Measurements from ENCODE around the gene TSPO.

The TSPO gene

DNA sequence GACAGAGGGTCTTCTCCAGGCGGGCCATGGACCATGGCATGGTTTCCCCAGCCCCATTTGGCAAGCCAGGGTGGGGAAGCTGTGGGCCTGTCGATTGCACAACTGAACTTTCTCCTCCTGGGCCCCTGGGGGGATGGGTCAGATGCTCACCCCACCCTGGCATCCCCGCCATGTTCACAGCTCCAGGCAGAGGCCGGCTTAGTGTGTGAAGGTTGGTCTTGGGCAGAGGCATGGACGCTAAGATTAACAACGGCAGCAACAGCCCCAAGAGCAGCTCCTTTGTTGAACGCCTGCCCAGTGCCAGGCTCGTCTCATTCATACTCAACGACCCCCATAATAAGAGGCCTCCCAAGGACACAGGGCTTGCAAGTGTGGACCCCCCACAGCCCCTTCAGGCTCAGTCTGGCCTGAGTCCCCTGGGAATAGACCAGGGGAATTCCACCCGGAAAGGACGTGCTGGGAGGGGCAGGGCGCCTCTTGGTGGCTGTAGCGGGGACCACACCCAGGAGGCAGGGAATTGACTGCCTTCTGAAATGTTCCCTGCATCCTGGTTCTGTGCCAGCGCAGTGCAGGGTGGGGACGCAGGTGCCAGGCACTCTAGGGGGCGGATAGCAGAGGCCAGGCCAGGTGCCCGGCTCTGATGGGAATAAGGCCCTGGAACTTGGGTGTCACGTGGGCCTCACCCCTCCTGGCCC, 8.3 kb downstream of the TSPO start:
- no peak for DNase-seq (ENCODE audit: low read depth)

DNA sequence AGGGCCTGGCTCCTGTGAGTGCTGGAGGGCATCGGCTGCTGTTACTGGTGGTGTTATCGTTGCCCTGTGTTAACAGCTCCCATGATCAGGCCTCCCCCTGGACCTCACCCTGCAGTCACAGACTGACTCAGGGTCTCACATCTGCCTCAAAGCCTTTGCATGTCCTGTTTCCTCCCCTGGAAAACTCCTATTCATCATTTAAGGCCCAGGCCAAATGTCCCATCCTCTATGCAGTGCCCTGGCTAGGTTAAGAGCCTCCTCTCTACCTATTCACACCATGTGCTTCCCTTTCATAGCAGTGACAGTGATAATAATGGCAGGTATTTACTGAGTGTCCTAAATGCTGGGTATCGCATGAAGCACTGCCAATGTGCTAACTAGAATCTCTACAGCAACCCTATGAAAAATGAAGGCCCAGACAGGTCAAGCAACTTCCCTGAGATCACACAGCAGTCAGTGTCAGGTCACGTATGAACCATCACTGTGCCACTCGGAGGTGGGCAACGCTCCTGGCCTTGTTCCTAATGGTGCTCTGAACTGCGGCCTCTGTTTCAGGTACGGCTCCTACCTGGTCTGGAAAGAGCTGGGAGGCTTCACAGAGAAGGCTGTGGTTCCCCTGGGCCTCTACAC, 9.3 kb downstream of the TSPO start:
- DNase-seq (ENCODE audit: low read depth): no peak

DNA sequence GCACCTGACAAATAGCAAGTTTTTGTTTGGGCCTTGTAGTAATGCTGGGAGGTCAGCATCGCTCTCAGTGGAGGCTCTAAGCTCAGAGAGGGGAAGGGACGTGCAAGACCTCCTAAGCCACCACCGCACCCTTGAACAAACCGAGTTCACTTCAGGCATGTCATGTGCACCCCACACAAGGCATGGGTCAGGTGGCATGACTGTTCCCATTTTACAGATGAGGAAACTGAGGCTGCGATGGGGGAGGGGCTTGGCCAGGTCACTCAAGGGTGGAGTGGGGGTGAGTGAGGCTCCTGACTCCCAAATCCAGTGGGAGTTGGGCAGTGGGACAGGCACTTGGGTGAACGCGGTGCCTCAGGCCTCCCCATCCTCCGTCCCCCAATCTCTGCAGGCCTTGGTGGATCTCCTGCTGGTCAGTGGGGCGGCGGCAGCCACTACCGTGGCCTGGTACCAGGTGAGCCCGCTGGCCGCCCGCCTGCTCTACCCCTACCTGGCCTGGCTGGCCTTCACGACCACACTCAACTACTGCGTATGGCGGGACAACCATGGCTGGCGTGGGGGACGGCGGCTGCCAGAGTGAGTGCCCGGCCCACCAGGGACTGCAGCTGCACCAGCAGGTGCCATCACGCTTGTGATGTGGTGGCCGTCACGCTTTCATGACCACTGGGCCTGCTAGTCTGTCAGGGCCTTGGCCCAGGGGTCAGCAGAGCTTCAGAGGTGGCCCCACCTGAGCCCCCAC, 11.2 kb downstream of the TSPO start:
- no peak for DNase-seq (ENCODE audit: low read depth)

DNA sequence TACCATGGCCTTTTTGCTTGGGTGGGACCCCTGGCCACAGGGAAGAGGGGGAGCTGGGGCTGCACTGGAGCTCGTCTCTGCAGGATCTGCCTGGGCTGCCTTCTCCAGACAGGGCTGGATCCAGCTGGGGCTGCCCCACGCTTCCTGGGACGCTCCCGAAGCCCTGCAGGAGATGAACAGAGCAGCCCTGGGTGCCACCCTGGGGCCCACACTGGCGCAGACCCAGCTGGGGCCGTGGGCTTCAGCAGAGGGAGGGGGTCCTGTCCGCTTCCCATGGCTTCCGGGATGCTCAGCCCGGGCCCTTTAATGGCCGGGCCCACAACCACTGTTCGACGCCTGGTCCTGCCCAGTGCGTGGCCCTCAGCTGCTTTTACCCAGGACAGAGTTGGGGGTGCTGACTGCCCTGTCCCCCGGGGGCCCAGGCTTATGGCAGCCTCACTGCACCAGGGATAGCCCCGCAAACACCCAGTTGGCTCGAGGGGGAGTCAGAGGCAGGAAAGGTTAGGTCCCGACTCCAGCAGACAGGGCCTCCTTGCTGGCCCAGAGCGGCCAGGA, 12.0 kb downstream of the TSPO start:
- DNase-seq (ENCODE audit: low read depth): no peak

DNA sequence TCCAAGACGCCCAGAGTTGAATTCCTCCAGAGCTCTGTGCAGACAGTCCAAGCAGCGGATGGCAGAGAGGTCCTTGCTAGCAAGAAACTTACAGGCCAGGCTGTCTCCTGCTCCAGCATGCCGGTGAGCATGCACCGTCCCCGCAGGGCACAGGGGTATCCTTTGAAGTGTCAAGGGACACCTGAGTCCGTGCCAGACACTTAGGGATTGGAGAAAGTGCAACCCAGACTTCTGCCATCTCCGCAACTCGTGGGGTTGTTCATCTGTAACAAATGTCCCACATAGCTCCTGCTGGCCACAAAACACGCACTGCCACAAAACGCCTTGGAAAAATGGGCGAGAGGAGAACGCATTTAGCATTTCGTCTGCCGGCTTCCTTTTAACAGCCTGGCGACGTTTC, 13.3 kb downstream of the TSPO start:
- no peak for DNase-seq (ENCODE audit: low read depth)

DNA sequence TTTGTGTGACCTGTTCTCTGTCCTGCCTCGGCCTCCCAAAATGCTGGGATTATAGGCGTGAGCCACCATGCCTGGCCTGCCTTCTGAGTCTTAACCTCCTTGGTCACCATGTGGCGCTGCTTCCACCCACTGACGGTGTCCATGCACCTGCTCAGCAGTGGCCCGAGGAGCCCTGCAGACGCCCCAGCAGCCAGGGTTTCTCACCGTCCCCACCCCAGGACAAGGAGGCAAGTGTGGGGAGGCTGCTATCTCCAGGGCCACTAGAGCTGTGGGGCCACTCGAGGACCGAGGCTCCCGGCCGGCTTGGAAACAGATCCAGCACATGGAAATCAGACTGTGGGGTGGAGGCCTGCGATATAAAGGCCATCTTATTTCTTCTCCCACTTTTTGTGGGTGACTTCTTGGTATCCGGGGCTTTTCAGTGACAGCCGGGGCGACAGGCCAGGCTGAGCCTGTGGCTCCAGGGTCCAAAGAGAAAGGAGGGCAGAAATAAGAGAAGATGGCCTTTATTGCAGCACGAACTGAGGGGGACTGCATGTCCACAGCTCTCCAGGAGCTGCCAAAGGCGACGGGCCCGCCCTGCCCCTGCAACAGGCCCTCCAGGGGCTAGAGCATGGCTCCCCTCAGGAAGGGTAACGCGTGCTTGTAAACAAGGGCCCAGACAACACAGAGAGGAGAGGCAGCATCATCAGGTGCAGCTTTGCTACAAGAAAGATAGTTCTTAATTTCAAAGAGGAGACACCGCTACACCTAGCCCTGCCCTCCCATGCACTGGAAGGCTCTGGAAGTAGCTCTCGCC, 15.0 kb downstream of the TSPO start:
- no peak for DNase-seq (ENCODE audit: low read depth)

DNA sequence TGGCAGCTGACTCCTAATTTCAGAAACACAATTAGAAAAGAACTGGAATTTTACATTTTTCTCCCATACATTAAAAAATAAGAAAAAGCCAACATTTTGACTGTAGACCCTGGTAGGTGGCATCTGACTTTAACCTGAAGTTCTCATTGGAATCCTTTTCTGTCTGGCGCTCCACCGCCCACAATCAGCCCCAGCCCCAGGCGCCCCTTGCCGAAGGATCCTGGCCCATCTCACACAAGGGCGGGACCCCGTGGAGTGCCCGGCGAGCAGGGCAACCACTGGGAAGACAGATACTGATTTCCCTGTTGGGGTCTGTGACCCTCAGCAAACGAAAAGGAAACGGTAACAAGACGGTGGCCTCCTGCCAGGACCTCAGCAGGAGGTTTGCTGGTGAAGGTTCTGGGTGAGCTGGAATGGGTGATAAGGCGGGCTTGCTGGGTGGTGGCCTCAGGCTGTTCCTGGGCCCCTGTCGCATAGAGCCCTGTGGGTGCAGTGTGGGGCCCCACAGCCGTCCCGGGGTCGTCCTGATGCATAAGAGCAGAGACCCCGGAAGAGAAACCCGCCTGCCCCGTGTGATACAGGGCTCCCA, 15.7 kb downstream of the TSPO start:
- no peak for DNase-seq (ENCODE audit: low read depth)

DNA sequence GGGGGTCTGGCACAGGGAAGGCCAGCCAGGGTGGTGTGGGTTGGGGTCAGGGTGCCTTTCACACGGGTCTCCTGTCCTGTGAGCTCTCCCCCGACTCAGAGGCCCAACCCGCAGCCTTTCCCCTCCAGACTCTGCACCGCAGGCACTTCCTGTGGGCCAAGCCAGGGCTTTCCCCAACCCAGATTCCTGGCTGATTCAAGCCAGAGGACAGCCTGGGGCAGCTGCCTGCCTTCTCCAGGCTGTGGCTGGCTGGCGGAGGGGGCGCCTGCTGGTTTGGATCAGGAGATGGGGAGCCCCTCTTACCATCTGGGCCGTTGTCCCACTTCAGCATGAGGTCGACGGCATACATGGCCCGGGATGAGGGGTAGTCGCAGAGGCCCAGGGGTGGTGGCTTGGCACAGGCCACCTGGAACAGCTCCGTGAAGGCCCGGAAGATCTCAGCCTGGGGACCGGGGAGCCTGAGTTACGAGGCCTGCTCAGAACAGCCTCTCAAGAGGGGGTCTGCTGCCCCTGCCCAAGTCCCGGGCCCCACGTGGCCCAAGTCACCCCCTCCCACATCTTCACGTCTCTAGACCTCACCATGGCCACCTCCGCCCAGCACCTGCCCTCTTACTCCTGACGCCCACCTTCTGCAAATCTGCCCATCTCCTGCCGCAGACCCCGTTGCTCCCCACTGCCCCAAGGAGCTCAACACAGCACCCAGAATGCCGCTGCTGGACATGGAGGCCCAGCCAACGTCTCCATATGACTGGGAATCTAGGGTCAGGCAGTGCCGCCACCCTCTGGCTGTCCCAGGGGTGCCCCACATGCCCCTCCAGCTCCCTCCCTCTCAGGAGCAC, 17.3 kb downstream of the TSPO start:
- DNase-seq (ENCODE audit: low read depth): no peak

DNA sequence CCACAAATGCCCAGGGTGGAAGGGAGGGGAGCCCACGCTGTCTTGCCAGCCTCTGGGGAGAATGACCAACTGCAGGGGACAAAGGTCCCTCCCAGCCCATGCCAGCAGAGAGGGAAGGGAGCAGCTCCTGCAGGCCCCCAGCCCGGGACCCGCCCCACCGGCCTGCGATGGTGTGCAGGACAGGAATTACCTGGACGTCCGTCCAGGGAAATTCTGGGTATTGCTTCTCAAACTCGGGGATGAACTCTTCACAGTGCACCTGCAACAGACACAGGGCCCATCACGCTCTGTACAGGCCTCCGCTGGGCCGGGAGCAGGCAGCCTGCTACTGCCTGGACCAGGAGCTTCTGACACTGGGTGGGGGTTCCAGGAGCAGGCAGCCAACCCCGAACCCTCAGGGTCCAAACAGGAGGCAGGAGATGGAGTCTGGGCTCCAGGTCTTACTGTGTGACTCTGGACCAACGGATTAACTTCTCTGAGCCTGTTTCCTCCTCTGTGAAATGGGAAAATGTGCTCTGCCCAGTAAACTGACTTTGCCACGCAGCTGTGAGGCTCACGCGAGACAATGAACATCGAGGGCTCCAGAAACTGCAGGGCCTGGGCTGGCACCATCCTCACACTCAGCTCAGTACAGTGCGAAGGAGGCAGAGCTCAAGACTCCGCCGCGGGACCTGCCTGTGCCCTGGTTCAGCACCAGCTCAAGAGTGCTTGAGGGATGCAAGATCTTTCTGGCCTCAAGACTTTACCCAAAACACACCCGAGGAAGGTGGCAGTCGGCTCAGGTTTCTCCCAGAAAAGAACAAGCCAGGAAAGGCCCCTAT, 18.2 kb downstream of the TSPO start:
- no peak for DNase-seq (ENCODE audit: low read depth)

DNA sequence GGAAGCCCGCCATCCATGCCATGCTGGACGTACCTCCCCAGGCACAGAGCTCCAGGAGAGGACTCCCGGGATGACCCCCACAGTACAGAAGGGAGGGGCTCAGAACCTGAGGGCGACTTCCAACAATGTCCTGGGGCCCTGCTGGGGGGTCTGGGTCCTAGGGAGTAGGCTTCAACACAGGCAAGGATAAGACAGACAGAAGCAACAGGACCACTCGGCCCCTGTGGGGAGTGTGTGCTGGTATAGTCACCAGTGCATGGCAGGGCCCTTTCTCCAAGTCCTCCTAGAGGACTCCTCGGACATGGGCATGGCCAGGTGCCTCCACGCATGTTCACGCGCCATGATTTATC, 18.7 kb downstream of the TSPO start:
- no peak for DNase-seq (ENCODE audit: low read depth)

DNA sequence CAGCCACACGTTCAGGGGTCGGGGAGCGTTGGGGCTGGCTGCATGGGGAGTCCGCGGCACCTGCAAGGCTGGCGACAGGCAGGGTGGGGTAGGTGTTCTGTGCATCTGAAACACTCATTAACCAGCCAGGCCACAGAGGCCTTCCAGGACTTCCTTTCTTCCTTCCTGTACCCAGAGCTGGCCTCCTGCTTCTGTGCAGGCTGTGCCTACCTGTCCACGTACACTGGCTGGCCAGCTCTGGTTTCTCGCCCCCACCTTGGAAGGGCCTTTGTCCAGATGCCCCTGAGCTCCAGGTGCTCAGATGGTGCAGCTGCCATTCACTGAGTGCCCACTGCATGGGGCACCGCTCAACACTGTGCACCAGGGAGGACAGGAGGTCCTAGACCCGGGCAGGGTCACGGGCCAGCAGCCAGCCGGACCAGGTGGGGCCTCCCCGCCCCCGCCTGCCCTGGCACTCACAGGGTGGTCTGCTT, 19.7 kb downstream of the TSPO start:
- no peak for DNase-seq (ENCODE audit: low read depth)

DNA sequence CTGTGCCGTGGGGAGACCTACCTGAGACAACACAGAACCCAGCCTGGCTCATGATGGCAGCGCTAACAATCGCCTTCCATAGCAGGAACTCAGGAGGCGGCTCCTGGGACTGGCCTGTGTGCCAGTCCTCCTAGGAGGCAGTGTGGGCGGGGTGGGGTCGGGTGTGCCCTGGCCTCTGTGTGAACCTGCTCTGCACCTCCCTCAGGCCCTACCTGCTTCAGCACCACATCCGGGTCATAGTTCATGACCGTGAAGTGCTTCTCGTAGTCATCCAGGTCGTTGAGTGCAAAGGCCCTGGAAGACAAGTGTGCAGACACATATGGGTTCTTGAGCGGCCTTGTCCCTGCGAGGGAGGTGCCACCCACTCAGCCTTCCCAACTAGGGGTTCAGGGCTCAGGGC, 20.2 kb downstream of the TSPO start:
- DNase-seq (ENCODE audit: low read depth): no peak

DNA sequence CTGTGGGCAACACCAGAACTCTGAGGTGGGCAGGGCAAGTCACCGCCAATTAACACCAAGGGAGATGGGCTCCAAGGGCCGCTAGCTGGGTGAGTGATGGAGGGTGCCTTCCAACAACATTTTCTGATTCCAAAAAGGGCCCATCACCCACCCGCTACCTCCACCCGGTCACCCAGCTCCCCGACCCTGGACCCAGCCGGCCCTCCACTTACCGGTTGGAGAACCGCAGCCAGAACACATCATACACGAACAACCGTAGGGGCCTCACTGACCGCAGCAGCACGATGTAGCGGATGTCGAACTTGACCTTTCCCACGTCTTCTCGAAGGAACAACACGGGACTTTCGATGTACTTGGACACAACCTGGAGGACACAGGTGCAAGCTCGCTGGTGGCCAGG, 20.8 kb downstream of the TSPO start:
- DNase-seq (ENCODE audit: low read depth): no peak

DNA sequence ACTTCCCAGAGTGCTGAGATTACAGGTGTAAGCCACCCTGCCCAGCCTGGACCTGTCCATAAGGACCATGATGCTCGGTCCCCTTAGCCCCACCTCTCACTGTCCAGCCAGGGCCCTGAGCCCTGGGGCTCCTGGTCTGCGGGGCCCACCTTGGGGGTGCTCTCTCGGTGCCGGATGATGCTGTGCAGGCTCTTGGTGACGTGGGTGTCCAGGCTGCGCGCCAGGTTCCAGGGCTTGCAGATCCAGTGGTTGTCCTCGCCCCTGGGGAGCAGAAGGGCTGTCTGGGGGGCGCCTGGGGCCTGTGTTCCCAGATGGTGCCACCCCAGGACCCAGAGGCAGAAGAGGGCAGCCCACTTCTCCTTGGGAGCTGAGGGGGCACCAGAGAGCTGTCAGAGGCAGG, 22.2 kb downstream of the TSPO start:
- DNase-seq (ENCODE audit: low read depth): no peak

DNA sequence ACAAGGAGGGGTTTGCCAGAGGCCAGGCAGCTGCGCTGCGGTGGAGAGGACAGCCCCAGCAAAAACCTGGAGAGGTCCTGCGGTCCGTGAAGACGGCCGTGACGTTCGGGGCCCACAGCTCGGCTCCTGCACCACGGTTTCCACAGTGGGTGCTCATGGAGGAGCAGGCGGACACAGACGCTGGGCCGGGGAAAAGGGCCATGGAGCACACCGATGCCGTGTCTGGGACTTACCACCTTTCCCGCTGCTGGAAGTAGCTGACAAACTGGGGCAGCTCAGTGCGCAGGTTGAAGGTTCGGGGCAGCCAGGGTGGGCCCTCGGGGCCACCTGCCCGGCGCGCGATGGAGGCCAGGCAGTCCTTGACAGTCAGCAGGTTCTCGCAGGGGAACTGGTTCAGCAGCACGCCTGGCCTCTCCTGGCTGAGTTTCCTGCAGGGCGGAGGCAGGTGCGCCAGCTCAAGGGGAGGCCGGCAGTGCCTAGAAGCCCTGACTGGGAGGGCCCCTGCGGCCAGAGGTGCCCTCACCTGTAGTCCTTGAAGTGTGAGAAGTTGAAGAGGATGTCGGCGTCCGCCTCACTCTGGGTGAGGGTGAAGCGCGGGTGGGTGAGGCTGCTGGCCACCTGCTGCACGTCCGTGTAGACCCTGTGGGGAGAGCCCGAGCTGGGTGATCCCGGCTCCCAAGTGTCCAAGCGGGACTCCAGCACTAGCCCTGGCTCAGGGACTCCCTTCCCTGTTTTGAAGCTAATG, 22.8 kb downstream of the TSPO start:
- no peak for DNase-seq (ENCODE audit: low read depth)

DNA sequence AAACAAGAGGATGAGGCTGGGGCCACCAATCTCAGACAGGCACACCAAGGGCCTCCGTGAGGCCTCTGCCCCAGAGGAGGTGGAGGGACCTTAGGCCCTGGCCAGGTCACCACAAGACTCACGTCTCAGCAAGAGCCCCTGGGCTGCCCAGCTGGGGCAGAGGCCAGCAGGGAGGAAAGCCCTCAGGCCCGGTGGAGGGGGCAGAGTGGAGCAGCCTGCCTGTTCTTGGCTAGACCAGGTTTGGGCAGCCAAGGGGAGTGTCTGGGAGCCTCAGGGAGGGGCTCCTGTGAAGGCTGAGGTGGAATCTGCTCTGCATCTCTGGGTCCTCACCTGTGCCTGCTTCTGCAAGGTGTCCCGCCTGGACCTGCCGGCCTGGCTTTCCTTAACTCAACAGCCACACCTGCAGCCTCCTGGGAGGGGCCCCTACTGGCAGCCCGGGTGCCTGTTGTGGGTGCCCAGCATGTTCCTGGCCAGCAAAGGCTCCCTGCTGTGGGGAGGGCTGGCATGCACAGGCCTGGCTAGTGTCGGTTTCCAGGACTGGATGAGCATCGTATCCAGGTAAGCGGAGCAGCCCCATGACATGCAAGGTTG, 23.7 kb downstream of the TSPO start:
- DNase-seq (ENCODE audit: low read depth): no peak

DNA sequence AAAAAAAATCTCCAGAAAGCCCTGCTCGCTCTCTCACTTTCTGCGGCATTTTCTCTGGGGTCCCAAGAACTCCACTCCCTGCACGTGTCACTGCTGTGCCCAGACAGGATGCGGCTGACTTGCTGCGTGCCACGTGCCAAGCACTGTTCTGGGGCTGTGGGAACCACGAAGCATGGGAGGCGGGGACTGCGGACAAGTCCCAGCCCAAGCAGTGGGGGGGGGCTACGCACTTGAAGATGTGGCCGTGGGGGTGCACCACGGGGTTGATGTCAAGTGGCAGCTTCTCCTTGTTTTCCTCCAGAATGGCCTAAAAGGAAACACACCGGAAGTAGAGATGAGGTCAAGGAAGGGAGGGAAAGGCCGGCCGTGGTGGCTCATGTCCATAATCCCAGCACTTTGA, 24.7 kb downstream of the TSPO start:
- no peak for DNase-seq (ENCODE audit: low read depth)

DNA sequence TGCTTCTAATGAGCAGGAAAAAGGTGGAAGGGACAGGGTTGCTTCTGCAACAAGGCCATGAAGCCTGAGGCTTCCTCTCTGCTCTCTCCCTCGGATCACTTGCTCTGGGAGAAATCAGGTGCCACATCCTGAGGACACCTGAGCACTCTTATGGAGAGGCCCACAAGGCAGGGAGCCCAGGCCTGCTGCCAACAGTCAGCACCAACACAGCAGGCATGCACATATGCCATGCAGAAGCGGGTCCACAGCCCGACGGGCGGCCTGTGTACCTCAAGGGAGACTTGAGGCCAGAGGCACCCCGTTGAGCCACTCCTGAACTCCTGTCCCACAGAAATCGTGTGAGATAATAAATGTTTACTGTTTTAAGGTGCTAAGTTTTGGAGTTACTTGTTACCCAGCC, 26.1 kb downstream of the TSPO start:
- no peak for DNase-seq (ENCODE audit: low read depth)

Data from HS-27A (cell line).